ENCODE data around the gene MAPK14.

DNA sequence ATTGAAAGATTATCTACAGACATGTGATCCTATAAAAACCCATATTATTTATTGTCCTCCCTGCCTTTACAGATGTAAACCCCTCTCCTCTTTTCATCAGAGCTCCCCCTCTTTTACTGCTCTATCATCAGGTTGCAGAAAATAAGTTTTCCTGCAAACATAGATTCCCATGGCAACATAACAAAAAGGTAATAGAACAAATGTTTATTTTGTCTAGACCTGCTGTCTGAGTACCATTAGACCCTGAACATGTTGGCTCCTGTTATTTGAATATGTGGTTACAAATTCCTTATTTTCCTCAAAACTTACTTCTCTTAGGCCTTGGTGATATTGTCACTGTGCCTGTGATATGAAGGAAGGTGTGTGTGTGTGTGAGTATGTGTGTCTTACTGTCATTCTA, 11.5 kb downstream of the MAPK14 start:
- TF ChIP-seq, protein P1, sequence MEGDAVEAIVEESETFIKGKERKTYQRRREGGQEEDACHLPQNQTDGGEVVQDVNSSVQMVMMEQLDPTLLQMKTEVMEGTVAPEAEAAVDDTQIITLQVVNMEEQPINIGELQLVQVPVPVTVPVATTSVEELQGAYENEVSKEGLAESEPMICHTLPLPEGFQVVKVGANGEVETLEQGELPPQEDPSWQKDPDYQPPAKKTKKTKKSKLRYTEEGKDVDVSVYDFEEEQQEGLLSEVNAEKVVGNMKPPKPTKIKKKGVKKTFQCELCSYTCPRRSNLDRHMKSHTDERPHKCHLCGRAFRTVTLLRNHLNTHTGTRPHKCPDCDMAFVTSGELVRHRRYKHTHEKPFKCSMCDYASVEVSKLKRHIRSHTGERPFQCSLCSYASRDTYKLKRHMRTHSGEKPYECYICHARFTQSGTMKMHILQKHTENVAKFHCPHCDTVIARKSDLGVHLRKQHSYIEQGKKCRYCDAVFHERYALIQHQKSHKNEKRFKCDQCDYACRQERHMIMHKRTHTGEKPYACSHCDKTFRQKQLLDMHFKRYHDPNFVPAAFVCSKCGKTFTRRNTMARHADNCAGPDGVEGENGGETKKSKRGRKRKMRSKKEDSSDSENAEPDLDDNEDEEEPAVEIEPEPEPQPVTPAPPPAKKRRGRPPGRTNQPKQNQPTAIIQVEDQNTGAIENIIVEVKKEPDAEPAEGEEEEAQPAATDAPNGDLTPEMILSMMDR (IDR thresholded peaks at IDR 0.05) = no peak
- no peak for TF ChIP-seq POLR2A (IDR thresholded peaks at IDR 0.05)
